Erythroblast (primary cell): ENCODE measurements around the gene ARHGEF12.

Source experiments
- DNase-seq, 2 experiments: peaks; one replicate each; lab custom pipeline; 2025; lab: John Stamatoyannopoulos, UW
- GATA1 ChIP-seq: IDR thresholded peaks from 2 replicates; pipeline ENCODE4 v1.6.1; 2011; ENCODE audit warnings: low read depth, mild to moderate bottlenecking, control low read depth, low read length, moderate library complexity
- POLR2A ChIP-seq: IDR thresholded peaks from 2 replicates; pipeline ENCODE4 v1.6.1; 2011; ENCODE audit warnings: mild to moderate bottlenecking, low read length

Gene ARHGEF12

DNA sequence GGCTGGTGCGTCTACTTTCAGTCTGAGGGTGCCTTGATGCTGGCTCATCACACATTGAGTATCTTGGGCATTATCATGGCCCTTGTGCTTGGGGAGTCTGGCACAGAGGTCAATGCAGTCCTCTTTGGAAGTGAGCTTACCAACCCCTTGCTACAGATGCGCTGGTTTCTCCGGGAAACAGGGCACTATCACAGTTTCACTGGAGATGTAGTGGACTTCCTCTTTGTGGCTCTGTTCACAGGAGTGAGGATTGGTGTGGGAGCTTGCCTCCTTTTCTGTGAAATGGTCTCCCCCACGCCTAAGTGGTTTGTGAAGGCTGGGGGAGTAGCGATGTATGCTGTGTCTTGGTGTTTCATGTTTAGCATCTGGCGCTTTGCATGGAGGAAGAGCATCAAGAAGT, 6.2 kb upstream of the ARHGEF12 start:
- no peak for DNase-seq
- TF ChIP-seq GATA1 (no peak), POLR2A (no peak)

DNA sequence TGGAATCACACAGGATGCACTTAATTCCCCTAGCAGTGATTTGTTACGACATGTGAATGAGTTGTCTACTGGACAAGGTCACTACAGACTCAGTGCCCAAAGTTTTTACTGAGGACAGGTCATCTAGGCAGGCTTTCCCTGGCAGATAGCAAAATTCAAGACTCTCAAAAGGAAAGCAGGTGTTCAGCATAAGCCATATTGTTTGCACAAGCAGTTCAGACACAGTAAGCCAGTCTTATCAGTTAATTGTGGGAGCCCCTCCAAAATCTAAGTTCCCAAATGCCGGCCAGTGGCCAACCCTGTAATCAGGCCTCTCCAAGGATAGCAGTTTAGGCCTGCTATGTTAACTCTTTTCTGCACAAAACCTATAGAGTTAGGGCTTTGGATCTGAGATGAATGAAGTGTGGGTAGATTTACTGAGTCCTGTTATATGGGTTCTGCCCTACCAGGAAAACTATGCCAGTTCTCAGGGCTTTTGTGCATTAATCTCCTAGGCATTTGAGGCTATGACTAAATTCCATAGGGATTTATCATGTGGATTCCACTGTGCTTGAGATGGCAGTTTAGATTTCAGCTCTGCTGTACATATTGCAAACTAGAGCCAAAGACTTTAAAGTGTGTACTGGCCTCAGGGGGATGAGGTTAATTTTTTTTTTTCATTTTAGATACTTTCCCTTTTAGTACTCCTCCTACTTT, 4.8 kb upstream of the ARHGEF12 start:
- no peak for DNase-seq
- TF ChIP-seq POLR2A = no peak
- no peak for TF ChIP-seq GATA1

DNA sequence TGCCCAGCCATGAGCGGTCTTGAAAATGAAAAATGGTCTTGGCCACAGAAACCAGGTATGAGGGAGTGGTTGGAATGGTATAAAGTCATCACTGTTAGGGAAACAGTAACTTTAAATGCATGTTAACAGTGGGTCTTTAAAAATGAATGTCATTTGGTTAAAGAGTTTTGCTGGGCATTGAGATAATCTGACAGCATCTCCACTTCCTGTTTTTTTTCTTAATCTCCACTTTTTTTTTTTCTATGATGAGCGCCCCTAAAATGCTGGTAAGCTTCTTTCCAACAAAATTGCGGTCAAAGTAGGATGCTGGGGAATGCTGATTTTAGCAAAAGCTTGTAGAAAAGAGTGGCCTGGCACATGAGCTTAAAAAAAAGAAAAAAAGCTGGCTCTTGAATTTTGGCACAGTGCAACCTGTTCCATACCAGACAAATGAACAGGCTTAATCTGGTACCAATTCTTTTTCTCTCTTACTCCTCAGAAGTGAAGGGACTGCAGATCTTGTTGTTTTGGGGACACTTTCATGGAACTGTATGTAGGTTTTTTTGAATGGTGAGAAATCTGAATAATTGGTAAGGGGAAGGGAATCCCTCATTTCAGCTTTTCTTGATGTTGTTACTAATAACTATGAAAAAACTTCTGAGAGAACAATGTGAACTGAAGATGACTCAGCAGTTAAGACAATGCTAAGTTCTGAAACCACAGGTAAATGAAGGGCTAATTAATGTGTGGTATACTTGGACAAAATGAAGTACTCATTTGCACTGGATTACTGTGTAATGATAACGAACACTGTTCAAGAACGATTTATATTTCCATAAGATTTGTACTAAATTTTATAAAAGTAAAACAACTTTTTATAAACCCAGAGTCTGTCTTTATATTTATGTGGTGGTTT, 3.1 kb upstream of the ARHGEF12 start:
- TF ChIP-seq POLR2A (no peak), GATA1 (no peak)
- no peak for DNase-seq

DNA sequence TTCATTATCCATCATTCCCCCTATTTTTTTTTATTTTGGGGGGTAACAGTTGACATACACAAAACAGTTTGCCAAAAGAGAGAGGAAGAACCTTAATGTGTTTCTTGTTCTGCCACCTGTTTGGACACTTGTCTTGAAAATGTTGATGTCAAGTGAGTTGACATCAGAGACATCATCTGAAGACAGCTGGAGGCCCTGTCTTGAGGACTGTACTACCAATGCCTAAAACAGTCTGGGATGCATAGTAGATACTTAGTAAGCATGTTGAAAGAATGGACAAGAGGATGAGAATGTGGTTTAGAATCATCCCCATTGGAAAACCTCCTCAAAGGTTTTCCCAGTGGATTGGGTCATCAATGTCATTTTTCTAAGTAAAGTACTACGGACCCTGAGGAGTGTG, 2.4 kb upstream of the ARHGEF12 start:
- DNase-seq = no peak
- TF ChIP-seq GATA1 (no peak), POLR2A (no peak)

DNA sequence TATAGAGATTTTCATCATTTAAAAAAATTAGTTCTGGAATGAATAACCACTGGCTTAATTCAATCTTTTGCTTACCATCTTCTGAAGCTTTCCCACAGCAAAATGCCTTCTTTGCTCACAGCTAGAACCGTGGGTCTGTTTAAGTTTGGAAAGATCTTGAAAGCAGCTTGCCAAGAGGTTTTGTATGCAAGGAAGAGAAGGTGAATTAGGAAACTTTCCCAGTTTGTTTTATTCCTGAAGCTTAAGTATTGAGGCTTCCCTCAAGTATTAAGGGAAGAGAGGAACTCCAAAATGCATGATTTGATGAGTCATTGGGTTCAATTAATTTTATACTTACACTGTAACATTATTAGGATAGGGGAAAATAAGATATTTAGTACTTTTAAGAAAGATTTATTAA, 1.9 kb upstream of the ARHGEF12 start:
- TF ChIP-seq POLR2A (no peak), GATA1 (no peak)
- no peak for DNase-seq

DNA sequence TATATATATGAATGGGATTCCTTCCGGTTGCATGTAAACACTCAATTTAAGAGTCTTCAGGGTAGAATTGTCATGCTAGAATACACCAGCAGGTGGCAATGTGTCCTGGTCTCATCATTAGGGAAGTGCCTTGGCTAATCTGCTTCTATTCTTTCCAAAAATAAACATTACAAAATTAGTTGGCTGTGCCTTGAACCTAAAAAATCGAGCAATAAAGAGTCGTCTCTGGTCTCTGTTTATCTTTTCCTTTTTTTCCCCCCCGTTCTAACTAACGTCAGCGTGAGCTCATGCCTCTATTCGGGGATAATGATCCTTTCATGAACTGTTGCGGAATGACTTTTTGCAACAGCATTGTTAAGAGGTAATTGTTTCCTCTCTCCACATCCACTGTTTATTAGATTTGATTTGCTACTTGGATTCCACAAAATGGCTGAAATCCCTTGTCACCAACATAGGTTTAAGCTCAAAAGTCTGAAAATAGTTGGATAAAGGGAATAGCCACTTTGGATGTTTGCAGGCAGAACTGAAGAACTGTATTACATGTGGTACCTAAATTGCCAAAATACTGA, 1.2 kb upstream of the ARHGEF12 start:
- DNase-seq = peak; percentile 81 to 89
- TF ChIP-seq GATA1 = no peak
- no peak for TF ChIP-seq POLR2A

DNA sequence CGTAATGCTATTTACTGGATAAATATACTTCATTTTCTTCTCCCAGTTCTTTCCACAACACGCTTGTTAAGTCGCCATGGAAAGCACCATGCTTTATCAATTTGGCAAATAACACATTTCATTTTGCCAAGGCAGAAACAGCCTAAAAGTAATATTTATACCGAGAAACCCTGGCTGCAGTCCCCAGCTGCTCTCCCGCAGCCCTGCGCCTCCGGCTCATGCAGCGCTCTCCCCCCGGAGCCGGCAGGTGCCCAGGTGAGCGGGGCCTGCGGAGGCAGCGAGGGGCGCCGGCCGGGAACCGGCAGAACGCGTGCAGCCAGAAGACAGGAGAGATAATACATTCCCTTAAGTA, 681 bp upstream of the ARHGEF12 start:
- DNase-seq = no peak
- TF ChIP-seq POLR2A = no peak
- no peak for TF ChIP-seq GATA1

DNA sequence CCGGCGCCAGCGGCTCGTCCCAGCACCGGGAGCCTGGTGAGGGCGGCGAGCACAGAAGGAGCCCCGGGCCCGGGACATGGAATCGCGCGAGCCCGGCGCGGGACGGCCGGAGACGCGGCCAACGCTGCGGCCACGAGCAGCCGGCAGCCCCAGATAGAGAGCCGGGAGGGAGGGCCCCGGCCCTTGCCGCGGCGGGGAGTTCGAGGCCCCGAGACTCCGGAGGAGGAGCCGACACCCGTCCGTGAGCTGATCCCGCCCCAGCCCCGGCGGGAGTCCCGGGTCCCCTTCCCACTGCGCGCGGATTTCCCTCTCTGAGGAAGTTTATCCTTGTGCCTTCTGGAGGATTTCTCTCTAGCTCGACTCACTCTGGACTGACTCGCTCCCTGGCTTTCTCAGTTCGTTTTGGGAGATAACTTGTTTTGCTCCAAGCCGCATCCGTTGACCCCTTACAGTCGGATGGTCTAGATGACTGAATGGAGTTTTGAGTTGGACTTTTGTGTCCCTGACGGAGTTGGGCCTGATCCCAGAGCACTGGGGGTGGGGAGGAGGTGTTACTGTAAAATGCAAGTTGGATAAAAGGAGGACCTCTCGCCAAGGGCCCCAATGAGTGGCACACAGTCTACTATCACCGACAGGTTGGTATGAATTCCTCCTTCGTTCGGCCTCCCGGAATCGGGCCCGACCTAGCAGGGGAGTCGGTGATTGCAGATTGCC, 585 bp downstream of the ARHGEF12 start:
- no peak for TF ChIP-seq GATA1
- TF ChIP-seq POLR2A = peak; percentile 37
- peak; percentile 83 to 87 for DNase-seq

DNA sequence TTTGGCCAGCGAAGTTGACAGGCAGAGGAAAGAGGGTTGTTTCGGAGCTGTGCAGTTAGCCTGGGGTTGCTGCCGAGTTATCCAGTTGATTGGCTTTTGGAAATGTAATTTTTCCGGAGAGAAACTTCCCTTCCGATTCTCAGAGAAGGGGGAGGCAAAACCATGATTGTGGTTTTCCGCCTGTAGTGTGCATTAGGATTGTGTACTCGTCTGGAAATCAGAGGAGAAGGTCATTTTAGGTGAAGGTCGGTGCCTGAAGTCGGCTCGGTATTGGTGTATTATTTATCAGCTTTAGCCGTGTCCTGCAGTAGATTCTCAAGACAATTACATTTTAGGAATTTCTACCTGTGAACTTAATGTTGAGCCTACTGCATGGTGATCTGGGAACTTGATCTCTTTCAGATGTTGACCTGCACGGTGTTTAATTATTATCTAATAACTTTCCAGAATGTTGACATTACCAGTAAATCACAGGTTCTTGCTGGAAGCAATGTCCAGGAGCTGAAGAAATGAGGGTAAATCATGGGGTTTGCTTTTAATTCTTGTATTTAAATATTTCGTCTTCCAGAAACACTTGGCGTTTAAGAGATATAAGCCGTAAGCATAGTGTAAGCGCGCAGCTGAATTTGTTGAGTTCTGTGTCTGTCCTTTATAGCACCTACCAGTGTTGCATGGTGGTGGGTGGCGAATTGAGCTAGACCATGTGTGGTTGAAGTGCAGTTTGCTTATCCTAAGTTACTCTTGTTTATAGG, 1.3 kb downstream of the ARHGEF12 start:
- peak; percentile 60 to 76 for DNase-seq
- no peak for TF ChIP-seq GATA1
- no peak for TF ChIP-seq POLR2A

DNA sequence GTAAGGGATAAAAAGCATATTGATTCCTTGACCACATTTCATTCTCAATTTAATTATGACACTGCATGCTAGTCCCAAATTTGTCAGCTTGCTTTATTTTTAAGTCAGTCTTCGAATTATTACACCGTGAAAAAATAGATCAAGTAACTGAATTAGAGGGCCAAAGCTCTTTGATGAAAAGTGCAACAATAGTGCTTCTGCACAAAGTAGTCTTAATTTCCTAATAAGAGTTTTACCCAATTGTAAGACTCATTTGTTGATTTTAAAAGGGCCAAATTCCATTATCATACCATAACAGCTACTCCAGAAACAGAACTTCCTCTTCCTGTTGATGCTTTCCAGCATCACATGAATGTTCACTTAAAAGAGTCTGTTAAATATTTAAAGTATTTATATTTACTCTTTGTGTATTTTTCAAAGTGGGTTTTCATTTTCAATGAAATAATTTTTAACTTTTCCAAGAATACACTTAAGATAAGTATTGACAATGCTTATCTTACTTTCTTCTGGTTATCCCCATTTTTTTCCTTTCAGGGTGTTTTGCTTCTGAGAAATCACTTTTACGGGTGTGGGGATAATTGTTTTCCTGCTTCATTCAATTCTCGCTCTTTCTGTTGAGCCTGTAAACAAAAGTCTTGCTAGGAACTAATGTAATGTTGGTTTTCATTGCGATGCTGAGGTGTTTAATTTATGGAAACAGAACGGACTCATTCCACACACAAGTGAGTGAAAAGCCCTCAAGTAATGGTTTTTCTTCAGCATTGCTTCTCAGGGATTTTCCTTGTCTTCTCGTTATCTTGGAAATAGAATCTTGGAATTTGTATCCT, 2.1 kb downstream of the ARHGEF12 start:
- DNase-seq = peak; percentile 40 to 70

DNA sequence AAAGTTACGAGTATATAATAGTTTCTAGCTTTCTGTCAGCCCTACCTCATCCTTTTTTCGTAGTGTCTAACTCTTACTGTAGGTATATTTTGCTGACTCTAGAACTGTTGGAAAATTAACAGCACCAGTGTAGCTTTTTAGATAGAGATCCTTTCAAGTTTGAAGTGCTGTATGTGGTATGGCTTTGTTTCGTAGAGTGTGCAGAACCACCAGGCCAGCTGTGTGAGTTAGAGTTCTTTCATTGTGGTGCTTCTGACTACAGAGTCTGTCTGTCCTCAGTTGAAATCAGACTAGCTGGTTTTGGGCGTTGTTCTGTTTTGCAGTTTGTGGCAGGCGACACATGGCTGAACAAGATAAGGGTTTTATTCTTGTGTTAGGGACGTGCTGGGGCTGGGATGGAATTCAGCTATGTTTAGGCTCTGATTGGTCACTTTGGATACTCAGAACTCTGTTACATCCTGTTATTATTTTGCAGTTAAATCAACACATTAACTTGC, 3.2 kb downstream of the ARHGEF12 start:
- TF ChIP-seq POLR2A (peak; percentile 91), GATA1 (peak; percentile 58)
- DNase-seq = peak; percentile 95 to 97

More for the DNA sequence above, 2.1 kb downstream of the ARHGEF12 start:
- no peak for TF ChIP-seq POLR2A
- TF ChIP-seq GATA1 = no peak

DNA sequence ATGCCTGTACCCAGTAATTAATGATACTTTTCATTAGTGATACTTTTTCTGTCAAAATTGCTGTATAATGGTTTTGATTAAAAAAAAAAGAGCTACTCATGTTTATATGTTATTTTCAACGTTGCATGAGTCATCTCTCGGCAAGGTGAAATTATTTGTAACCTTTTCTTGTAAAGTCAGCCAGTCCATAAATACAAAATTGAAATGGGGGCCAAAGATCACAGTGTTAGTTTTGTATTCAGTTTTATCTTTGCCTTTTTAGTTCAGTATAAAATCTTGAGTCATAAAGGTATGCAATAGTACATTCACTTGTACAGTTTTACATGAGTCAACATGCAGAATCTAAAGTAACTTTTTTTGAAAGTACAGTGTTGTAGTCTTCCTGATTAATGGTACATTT, 4.3 kb downstream of the ARHGEF12 start:
- no peak for TF ChIP-seq GATA1
- no peak for TF ChIP-seq POLR2A
- DNase-seq = peak; percentile 40 to 71
